K562 (cell line): ENCODE data around the gene TANC1. TPM values are rescaled to one million over a fixed set of nuclear protein-coding genes. Genes with fewer than 3 reads are reported as not detected.

Experiments used
- ATAC-seq: fragments of 200-7000 bp; cut with Tn5 transposase; 3 replicates; pipeline ENCODE4 v1.9.1; 2020; ENCODE audit warnings: moderate library complexity
- BruUV-seq: library from RNA; stranded (reverse); fragments of 400-500 nt; replicated peaks from 2 replicates; lab custom pipeline; 2021; lab: Mats Ljungman, UMichigan
- CTCF ChIA-PET: fragments of 300-600 bp; formaldehyde crosslinking; extraction: SDS; loops from one replicate; lab custom pipeline; 2021; ENCODE audit warnings: low intra/inter-chr PET ratio; lab: Yijun Ruan, JAX
- POLR2A ChIA-PET: fragments of 300-600, 350-650 bp; sonication (Branson Sonifier 250); formaldehyde crosslinking; extraction: SDS; loops from one replicate; lab custom pipeline; 2021; ENCODE audit warnings: antibody characterized with exemption, inconsistent platforms; lab: Yijun Ruan, JAX
- DNase-seq, 4 experiments: peaks; one replicate each; pipeline versions ENCODE4 v3.0.0 to v3.0.0-alpha.2; 2011 to 2018; ENCODE audit warnings: low spot score in 3 of 4, mixed read lengths in 3 of 4; ENCODE audit errors: extremely low read depth in 1 of 4
- FAIRE-seq: peaks from 2 replicates; lab custom pipeline; 2011; peaks lifted over from hg19 to GRCh38; lab: Jason Lieb, UNC
- H2AFZ ChIP-seq: 2 replicates; pipeline ENCODE4 v1.6.0; 2011; ENCODE audit warnings: low read depth, low read length, control low read depth, inconsistent platforms
- H3K27ac ChIP-seq: fragments of 200-600 bp; 3 replicates; pipeline ENCODE4 v1.8.0; 2011; ENCODE audit warnings: low read depth, mild to moderate bottlenecking, control low read depth, inconsistent platforms, low read length, moderate library complexity, mixed read lengths; ENCODE audit errors: extremely low read depth
- H3K27me3 ChIP-seq, 2 experiments: fragments of 300-600 bp in 1 of 2; 2 replicates in 1 of 2; 3 replicates in 1 of 2; pipeline versions ENCODE4 v1.6.0 to v1.8.0; 2011; ENCODE audit warnings: inconsistent platforms in 2 of 2, low read length in 2 of 2, mild to moderate bottlenecking in 1 of 2, mixed read lengths in 1 of 2, moderate library complexity in 1 of 2; ENCODE audit not compliant: control insufficient read depth in 2 of 2, insufficient read depth in 2 of 2
- H3K36me3 ChIP-seq: fragments of 300-600 bp; 3 replicates; pipeline ENCODE4 v1.8.0; 2011; ENCODE audit warnings: mild to moderate bottlenecking, low read length, inconsistent platforms; ENCODE audit not compliant: control insufficient read depth, insufficient read depth
- H3K4me1 ChIP-seq, 2 experiments: fragments of 200-600 bp in 1 of 2; replicated peaks in 1 of 2; 2 replicates in 1 of 2; 3 replicates in 1 of 2; pipeline versions ENCODE4 v1.5.1 to v1.8.0; 2011; ENCODE audit warnings: inconsistent platforms in 2 of 2, low read length in 2 of 2, mild to moderate bottlenecking in 1 of 2, mixed read lengths in 1 of 2, moderate library complexity in 1 of 2; ENCODE audit not compliant: control insufficient read depth in 2 of 2, insufficient read depth in 2 of 2
- H3K4me2 ChIP-seq: 2 replicates; pipeline ENCODE4 v1.6.1; 2011; ENCODE audit warnings: low read length, control low read depth, inconsistent platforms, mixed read lengths; ENCODE audit not compliant: insufficient read depth
- H3K4me3 ChIP-seq: fragments of 200-600 bp; sonication (generic), shearing (Covaris generic); 2 replicates; pipeline ENCODE4 v1.5.1; 2016; ENCODE audit warnings: control low read depth, inconsistent platforms
- H3K79me2 ChIP-seq: fragments of 200-600 bp; 3 replicates; pipeline ENCODE4 v1.8.0; 2011; ENCODE audit warnings: low read length, inconsistent platforms; ENCODE audit not compliant: control insufficient read depth, insufficient read depth
- H3K9ac ChIP-seq, 2 experiments: 2 replicates each; pipeline versions ENCODE4 v1.6.0 to v1.6.1; 2011; ENCODE audit warnings: low read depth in 2 of 2, low read length in 2 of 2, control low read depth in 1 of 2, inconsistent platforms in 1 of 2, mild to moderate bottlenecking in 1 of 2, mixed read lengths in 1 of 2; ENCODE audit not compliant: insufficient read depth in 1 of 2
- H3K9me1 ChIP-seq: one replicate; pipeline ENCODE4 v1.6.0; 2011; ENCODE audit warnings: inconsistent platforms, mild to moderate bottlenecking, low read length, moderate library complexity; ENCODE audit not compliant: control insufficient read depth, insufficient read depth
- H3K9me3 ChIP-seq: replicated peaks from 2 replicates; pipeline ENCODE4 v1.5.1; 2011; ENCODE audit warnings: low read depth, low read length, inconsistent platforms; ENCODE audit not compliant: control insufficient read depth, insufficient read depth
- H4K20me1 ChIP-seq: replicated peaks from 2 replicates; pipeline ENCODE4 v1.6.1; 2011; ENCODE audit warnings: low read length, inconsistent platforms, mixed read lengths; ENCODE audit not compliant: control insufficient read depth, insufficient read depth
- FOSL1 ChIP-seq: fragments of 200-800 bp; sonication (Bioruptor generic); conservative IDR thresholded peaks from 2 replicates; pipeline ENCODE4 v1.6.1; 2016; ENCODE audit warnings: missing genetic modification characterization, missing compliant biosample characterization
- ILK ChIP-seq: fragments of 450-650 bp; IDR thresholded peaks from 2 replicates; pipeline ENCODE4 v1.6.1; 2016; ENCODE audit warnings: missing genetic modification characterization, low read depth, mild to moderate bottlenecking, missing compliant biosample characterization, moderate library complexity, borderline replicate concordance
- JUN ChIP-seq, 2 experiments: sonication (generic) in 1 of 2; formaldehyde crosslinking in 1 of 2; IDR thresholded peaks; 2 replicates each; pipeline versions ENCODE4 v1.6.1 to v1.8.0; 2012 to 2022; ENCODE audit warnings: borderline replicate concordance in 2 of 2, mild to moderate bottlenecking in 2 of 2, improper control_type of control experiment in 1 of 2, low read depth in 1 of 2, low read length in 1 of 2, missing genetic modification reagents in 1 of 2
- L3MBTL2 ChIP-seq: fragments of 450-650 bp; IDR thresholded peaks from 2 replicates; pipeline ENCODE4 v1.6.1; 2016; ENCODE audit warnings: mild to moderate bottlenecking, moderate library complexity
- MYC ChIP-seq, 2 experiments: fragments of 250-450 bp in 1 of 2; sonication (Bioruptor Pico) in 1 of 2; IDR thresholded peaks; 2 replicates each; pipeline versions ENCODE4 v1.5.1 to v1.6.1; 2012 to 2021; ENCODE audit warnings: low read depth in 2 of 2, borderline replicate concordance in 1 of 2, improper control_type of control experiment in 1 of 2, low read length in 1 of 2, mild to moderate bottlenecking in 1 of 2, moderate library complexity in 1 of 2
- NR4A1 ChIP-seq, 2 experiments: fragments of 250-450 bp in 1 of 2; fragments of 450-650 bp in 1 of 2; sonication (Bioruptor Pico) in 1 of 2; IDR thresholded peaks; 2 replicates each; pipeline versions ENCODE4 v1.4.0 to v1.6.1; 2016 to 2020; ENCODE audit warnings: mild to moderate bottlenecking in 2 of 2, missing compliant biosample characterization in 1 of 2, missing genetic modification characterization in 1 of 2, moderate library complexity in 1 of 2
- POLR3G ChIP-seq: IDR thresholded peaks from 2 replicates; pipeline ENCODE4 v1.6.1; 2011; ENCODE audit not compliant: insufficient read length, insufficient replicate concordance; ENCODE audit errors: extremely low read depth
- RBM17 ChIP-seq: fragments of 200-400 bp; formaldehyde crosslinking; IDR thresholded peaks from 2 replicates; pipeline ENCODE4 v1.6.1; 2017; ENCODE audit warnings: low read depth, mild to moderate bottlenecking, low read length, borderline replicate concordance
- TAF7 ChIP-seq: fragments of 450-650 bp; IDR thresholded peaks from 2 replicates; pipeline ENCODE4 v1.6.1; 2016; ENCODE audit warnings: missing genetic modification characterization, missing compliant biosample characterization
- ZKSCAN1 ChIP-seq: fragments of 150-350 bp; IDR thresholded peaks from 2 replicates; pipeline ENCODE4 v1.6.1; 2016; ENCODE audit warnings: low read depth, low read length
- WGBS: fragments of 100-300 bp; shearing (Covaris generic); methylation state at CpG from one replicate; pipeline ENCODE4 v1.1.6; 2016; ENCODE audit warnings: low coverage, mixed read lengths; ENCODE audit not compliant: insufficient coverage; ENCODE audit errors: missing lambda C conversion rate; 5-methylcytosine and 5-hydroxymethylcytosine counted together
- in situ Hi-C: fragments of 300-500 bp; cut with MboI; formaldehyde crosslinking; loops from 4 replicates; pipeline ENCODE4 v1.15.0; 2018; ENCODE audit warnings: inconsistent platforms, mixed read lengths
- intact Hi-C: fragments of 100-400 bp; cut with micrococcal nuclease; formaldehyde crosslinking; loops from 2 replicates; pipeline ENCODE4 v1.14.2; 2022
- polyA plus RNA-seq, 8 experiments: library from polyadenylated mRNA; depleted of rRNA in 4 of 8; stranded (reverse) in 5 of 8; unstranded in 3 of 8; fragments of >200 nt; fragmentation: Nextera tagmentation in 2 of 8; fragmentation: Illumina TruSeq in 1 of 8; extraction: Ambion mirVana in 2 of 8; extraction: Trizol in 1 of 8; gene quantifications; 2 replicates each; pipeline versions ENCODE4 v1.2.1 to v1.2.3, GENCODE V29; 2011 to 2014; ENCODE audit warnings: inconsistent platforms in 1 of 8, missing spikeins in 1 of 8
- total RNA-seq, 7 experiments: library from RNA; depleted of rRNA in 6 of 7; stranded (reverse); fragments of >200 nt in 6 of 7; fragmentation: Illumina TruSeq in 2 of 7; extraction: Trizol in 2 of 7; gene quantifications; 2 replicates each; pipeline versions ENCODE4 v1.2.1 to v1.2.3, GENCODE V29; 2011 to 2021; ENCODE audit warnings: low replicate concordance in 1 of 7
- TF ChIP-seq, protein P1 (sequence below), 2 experiments: fragments of 450-650 bp; IDR thresholded peaks; 2 replicates each; pipeline ENCODE4 v1.6.1; 2016
- TF ChIP-seq, protein P2 (sequence below), 2 experiments: fragments of 150-350 bp in 1 of 2; IDR thresholded peaks; 2 replicates each; pipeline ENCODE4 v1.6.1; 2012 to 2016; ENCODE audit warnings: low read depth in 2 of 2, low read length in 2 of 2, mild to moderate bottlenecking in 1 of 2, moderate library complexity in 1 of 2
- TF ChIP-seq, protein P3 (sequence below): fragments of 450-650 bp; formaldehyde crosslinking; IDR thresholded peaks from 2 replicates; pipeline ENCODE4 v1.4.0; 2020; ENCODE audit warnings: mild to moderate bottlenecking

Gene TANC1
- total and polyA plus RNA-seq, 9 of the 15 experiments (the other 6 are each of a cell fraction or from before 2014, with no cell fraction given) = under 0.01 to 0.20 (median 0.07) TPM; not detected in 1

DNA sequence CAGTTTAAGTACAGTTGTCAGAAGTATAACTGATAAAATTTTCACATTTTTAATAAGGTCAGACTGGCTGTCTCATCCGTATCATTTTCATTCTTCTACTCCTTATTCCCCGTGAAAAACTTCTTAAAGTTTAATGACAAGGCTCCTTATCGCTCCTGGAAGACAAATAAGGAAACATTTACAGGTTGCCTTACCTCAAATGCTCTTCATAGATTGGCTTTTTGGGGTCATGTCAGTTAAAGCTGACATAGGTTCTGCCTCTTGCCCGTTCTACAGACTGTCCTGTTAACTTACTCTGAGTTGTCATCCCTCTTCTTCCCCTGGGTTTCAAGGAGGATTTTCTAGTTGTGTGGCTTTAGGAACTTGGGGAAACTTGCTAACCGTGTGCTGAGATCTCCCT, 75.3 kb downstream of the TANC1 start:
- intact Hi-C loops = no loop called here
- Histone ChIP-seq H3K9me3 (no peaks in the 10 kb centered on the region), H3K4me3 (no peak overlapping the region), H3K9ac (no peak overlapping the region), H4K20me1 (no peaks in the 10 kb centered on the region), H3K27me3 (peaks cover 18 to 41% of the 10 kb centered on the region in 2 experiments; a peak in 4 of 5 replicates), H3K36me3 (no peaks in the 10 kb centered on the region), H3K27ac (no peak overlapping the region), H3K79me2 (no peaks in the 10 kb centered on the region), H2AFZ (no peak overlapping the region), H3K4me1 (no peaks in the 10 kb centered on the region), H3K9me1 (no peaks in the 10 kb centered on the region), H3K4me2 (no peak overlapping the region)
- no peak for FAIRE-seq
- in situ Hi-C loops = no loop called here
- ATAC-seq = no peak
- WGBS = 1% methylated on average over 5 of the region's 5 CpGs
- POLR2A ChIA-PET = interaction anchor here (0.6 to 0.8 kb wide), 2 partner anchors 17 to 687 kb away, joined by 3 to 4 read pairs; no protein-coding TSS in a partner anchor
- no TSS peak for BruUV-seq
- CTCF ChIA-PET = no interaction called here
- DNase-seq = no peak
- no peak for TF ChIP-seq ILK (tag)
- no peak for TF ChIP-seq FOSL1 (tag)
- TF ChIP-seq, protein P1, sequence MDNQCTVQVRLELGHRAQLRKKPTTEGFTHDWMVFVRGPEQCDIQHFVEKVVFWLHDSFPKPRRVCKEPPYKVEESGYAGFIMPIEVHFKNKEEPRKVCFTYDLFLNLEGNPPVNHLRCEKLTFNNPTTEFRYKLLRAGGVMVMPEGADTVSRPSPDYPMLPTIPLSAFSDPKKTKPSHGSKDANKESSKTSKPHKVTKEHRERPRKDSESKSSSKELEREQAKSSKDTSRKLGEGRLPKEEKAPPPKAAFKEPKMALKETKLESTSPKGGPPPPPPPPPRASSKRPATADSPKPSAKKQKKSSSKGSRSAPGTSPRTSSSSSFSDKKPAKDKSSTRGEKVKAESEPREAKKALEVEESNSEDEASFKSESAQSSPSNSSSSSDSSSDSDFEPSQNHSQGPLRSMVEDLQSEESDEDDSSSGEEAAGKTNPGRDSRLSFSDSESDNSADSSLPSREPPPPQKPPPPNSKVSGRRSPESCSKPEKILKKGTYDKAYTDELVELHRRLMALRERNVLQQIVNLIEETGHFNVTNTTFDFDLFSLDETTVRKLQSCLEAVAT (IDR thresholded peaks at IDR 0.05) = no peak
- no peak for TF ChIP-seq TAF7 (tag)
- TF ChIP-seq MYC (IDR thresholded peaks at IDR 0.05; ENCODE audit: low read depth, low read length) = no peak
- no peak for TF ChIP-seq MYC (CRISPR knock-in tag; IDR thresholded peaks at IDR 0.05; ENCODE audit: borderline replicate concordance, low read depth)
- no peak for TF ChIP-seq JUN (IDR thresholded peaks at IDR 0.05; ENCODE audit: borderline replicate concordance, low read depth, low read length)
- no peak for TF ChIP-seq JUN (CRISPR knock-in tag; IDR thresholded peaks at IDR 0.05; ENCODE audit: borderline replicate concordance)
- no peak for TF ChIP-seq L3MBTL2
- TF ChIP-seq RBM17 = no peak
- TF ChIP-seq ZKSCAN1 = no peak
- no peak for TF ChIP-seq NR4A1 (CRISPR knock-in tag; IDR thresholded peaks at IDR 0.05)
- no peak for TF ChIP-seq NR4A1 (tag; IDR thresholded peaks at IDR 0.05)
- TF ChIP-seq, protein P2, sequence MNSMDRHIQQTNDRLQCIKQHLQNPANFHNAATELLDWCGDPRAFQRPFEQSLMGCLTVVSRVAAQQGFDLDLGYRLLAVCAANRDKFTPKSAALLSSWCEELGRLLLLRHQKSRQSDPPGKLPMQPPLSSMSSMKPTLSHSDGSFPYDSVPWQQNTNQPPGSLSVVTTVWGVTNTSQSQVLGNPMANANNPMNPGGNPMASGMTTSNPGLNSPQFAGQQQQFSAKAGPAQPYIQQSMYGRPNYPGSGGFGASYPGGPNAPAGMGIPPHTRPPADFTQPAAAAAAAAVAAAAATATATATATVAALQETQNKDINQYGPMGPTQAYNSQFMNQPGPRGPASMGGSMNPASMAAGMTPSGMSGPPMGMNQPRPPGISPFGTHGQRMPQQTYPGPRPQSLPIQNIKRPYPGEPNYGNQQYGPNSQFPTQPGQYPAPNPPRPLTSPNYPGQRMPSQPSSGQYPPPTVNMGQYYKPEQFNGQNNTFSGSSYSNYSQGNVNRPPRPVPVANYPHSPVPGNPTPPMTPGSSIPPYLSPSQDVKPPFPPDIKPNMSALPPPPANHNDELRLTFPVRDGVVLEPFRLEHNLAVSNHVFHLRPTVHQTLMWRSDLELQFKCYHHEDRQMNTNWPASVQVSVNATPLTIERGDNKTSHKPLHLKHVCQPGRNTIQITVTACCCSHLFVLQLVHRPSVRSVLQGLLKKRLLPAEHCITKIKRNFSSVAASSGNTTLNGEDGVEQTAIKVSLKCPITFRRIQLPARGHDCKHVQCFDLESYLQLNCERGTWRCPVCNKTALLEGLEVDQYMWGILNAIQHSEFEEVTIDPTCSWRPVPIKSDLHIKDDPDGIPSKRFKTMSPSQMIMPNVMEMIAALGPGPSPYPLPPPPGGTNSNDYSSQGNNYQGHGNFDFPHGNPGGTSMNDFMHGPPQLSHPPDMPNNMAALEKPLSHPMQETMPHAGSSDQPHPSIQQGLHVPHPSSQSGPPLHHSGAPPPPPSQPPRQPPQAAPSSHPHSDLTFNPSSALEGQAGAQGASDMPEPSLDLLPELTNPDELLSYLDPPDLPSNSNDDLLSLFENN (IDR thresholded peaks at IDR 0.05; ENCODE audit: low read depth in 2 of 2, low read length in 2 of 2) = no peak
- TF ChIP-seq, protein P3, sequence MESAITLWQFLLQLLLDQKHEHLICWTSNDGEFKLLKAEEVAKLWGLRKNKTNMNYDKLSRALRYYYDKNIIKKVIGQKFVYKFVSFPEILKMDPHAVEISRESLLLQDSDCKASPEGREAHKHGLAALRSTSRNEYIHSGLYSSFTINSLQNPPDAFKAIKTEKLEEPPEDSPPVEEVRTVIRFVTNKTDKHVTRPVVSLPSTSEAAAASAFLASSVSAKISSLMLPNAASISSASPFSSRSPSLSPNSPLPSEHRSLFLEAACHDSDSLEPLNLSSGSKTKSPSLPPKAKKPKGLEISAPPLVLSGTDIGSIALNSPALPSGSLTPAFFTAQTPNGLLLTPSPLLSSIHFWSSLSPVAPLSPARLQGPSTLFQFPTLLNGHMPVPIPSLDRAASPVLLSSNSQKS (CRISPR knock-in tag) = no peak
- TF ChIP-seq POLR3G = no peak
